Mononuclear cell (primary cell): ENCODE results near the gene BRWD1. TPM values are rescaled to one million over a fixed set of nuclear protein-coding genes. Genes with fewer than 3 reads are reported as not detected.
"Not testable (repeated sequence)": the region's sequence is repeated elsewhere in the genome, so short reads cannot be mapped to it uniquely, and the experiment has no call there.

ENCODE experiments used
- H3K27me3 ChIP-seq: 2 replicates; pipeline ENCODE4 v1.6.0; 2011; ENCODE audit warnings: low read length, control low read depth; ENCODE audit not compliant: insufficient read depth
- H3K4me1 ChIP-seq: 2 replicates; pipeline ENCODE4 v1.5.1; 2011; ENCODE audit warnings: mild to moderate bottlenecking, low read length, control low read depth; ENCODE audit not compliant: insufficient read depth
- H3K4me3 ChIP-seq: 2 replicates; pipeline ENCODE4 v1.5.1; 2011; ENCODE audit warnings: mild to moderate bottlenecking, low read length, moderate library complexity
- H3K9me3 ChIP-seq: 2 replicates; pipeline ENCODE4 v1.5.1; 2011; ENCODE audit warnings: low read depth, mild to moderate bottlenecking, control low read depth, low read length
- total RNA-seq: library from RNA; depleted of rRNA; stranded (reverse); fragments of >200 nt; gene quantifications from one replicate; pipeline ENCODE4 v1.2.3, GENCODE V29; 2012

BRWD1 gene
- total RNA-seq, 1 donor = 188 TPM

- Histone ChIP-seq H3K4me1 (no peaks in the 10 kb centered on the region), H3K9me3 (no peaks in the 10 kb centered on the region), H3K4me3 (no peak overlapping the region), H3K27me3 (no peaks in the 10 kb centered on the region)
These were observed 153.9 kb downstream of the BRWD1 start for GRCh38 chr21:39159342-39160063.

- not testable (repeated sequence) for H3K9me3 ChIP-seq, H3K27me3 ChIP-seq, H3K4me3 ChIP-seq, H3K4me1 ChIP-seq
These were observed 156.2 kb downstream of the BRWD1 start for GRCh38 chr21:39157241-39157640.

GRCh38 chr21:39156024-39156423 is 157.4 kb downstream of the BRWD1 start:
- no peaks in the 10 kb centered on the region for H3K4me1 ChIP-seq
- no peaks in the 10 kb centered on the region for H3K9me3 ChIP-seq
- no peak overlapping the region for H3K4me3 ChIP-seq
- no peaks in the 10 kb centered on the region for H3K27me3 ChIP-seq

GRCh38 chr21:39155578-39155977 is 157.9 kb downstream of the BRWD1 start:
- Histone ChIP-seq H3K27me3 (no peaks in the 10 kb centered on the region), H3K9me3 (no peaks in the 10 kb centered on the region), H3K4me1 (no peaks in the 10 kb centered on the region), H3K4me3 (no peak overlapping the region)

- Histone ChIP-seq H3K27me3 (no peaks in the 10 kb centered on the region), H3K9me3 (no peaks in the 10 kb centered on the region), H3K4me3 (no peak overlapping the region), H3K4me1 (no peaks in the 10 kb centered on the region)
These were observed 159.6 kb downstream of the BRWD1 start for GRCh38 chr21:39153842-39154241.

DNA sequence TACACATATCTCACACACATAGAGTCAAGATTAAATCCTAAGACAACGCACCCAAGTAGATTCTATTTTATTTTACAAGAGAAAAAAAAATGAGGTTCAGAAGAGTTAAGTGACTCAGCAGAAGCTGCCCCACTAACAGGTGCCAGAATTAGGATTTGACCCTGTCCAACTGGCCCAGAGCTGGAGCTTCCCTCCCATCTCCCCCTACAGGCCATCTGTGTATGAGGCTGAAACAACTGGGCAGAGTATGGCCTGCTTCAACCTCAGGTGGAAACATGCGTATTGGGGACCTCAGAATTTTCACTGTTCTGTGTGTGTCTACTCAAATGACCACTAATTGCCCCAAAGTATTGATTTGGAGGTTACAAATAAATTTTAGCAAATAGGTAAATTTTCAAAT is 160.1 kb downstream of the BRWD1 start:
- Histone ChIP-seq H3K4me1 (no peaks in the 10 kb centered on the region), H3K4me3 (no peak overlapping the region), H3K27me3 (no peaks in the 10 kb centered on the region), H3K9me3 (no peaks in the 10 kb centered on the region)

GRCh38 chr21:39152271-39152670 is 161.2 kb downstream of the BRWD1 start:
- H3K4me3 ChIP-seq = no peak overlapping the region
- H3K9me3 ChIP-seq = no peaks in the 10 kb centered on the region
- no peaks in the 10 kb centered on the region for H3K27me3 ChIP-seq
- H3K4me1 ChIP-seq = no peaks in the 10 kb centered on the region

DNA sequence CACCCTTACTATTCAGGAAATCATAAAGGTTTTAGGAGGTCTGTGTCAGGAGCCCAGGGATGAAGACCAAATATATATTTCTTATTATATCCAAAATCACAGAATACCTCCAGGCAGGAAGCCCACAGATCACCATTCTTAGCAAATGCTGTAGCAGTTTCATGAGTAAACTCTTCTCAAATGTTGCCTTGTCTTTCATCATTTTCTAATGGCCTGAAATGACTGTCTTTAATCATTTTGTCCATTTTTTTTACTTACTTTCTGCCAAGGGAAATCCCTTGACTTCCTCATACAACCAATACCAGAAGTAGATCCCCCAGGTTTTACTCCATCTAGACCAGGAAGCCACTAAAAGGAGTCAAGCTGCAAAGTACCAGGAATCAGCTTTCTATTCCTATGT is 162.6 kb downstream of the BRWD1 start:
- Histone ChIP-seq H3K27me3 (no peaks in the 10 kb centered on the region), H3K4me1 (no peaks in the 10 kb centered on the region), H3K9me3 (no peaks in the 10 kb centered on the region), H3K4me3 (no peak overlapping the region)

DNA sequence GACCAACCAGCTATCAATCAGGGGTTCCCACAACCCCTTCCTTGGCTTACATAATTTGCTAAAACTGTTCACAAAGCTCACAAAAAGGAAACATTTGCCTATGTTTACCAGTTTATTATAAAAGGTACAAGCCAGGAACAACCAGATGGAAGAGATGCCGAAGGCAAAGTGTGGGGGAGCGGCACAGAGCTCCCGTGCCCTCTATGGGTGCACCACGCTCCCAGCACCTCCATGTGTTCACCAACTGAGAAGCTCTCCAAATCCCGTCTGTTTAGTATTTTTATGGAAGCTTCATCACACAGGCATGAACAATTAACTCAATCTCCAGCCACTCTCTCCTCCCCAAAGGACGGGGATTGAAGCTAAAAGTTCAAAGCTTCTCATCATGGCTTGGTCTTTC is 163.1 kb downstream of the BRWD1 start:
- Histone ChIP-seq H3K9me3 (no peaks in the 10 kb centered on the region), H3K4me3 (no peak overlapping the region), H3K27me3 (no peaks in the 10 kb centered on the region), H3K4me1 (no peaks in the 10 kb centered on the region)

GRCh38 chr21:39149882-39150281 is 163.6 kb downstream of the BRWD1 start:
- Histone ChIP-seq H3K9me3 (no peaks in the 10 kb centered on the region), H3K4me3 (no peak overlapping the region), H3K4me1 (no peaks in the 10 kb centered on the region), H3K27me3 (no peaks in the 10 kb centered on the region)

DNA sequence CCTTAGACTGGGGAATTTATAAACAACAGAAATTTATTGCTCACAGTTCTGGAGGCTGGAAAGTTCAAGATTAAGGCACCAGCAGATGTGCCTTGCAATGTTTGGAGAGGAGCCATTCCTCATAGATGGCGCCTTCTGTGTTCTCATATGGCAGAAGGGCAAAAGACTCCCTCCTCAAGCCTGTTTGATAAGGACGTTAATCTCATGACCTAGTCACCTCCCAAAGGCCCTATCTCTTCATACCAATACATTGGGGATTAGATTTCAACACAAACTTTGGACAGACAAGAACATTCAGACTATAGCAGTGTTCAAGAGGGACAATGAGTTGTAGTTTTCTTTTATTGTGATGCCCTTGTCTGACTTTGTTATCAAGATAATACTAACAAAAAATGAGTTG is 164.5 kb downstream of the BRWD1 start:
- Histone ChIP-seq H3K4me1 (no peaks in the 10 kb centered on the region), H3K9me3 (no peaks in the 10 kb centered on the region)

GRCh38 chr21:39144191-39144590 is 169.2 kb downstream of the BRWD1 start:
- H3K9me3 ChIP-seq = no peaks in the 10 kb centered on the region
- no peaks in the 10 kb centered on the region for H3K4me1 ChIP-seq
- H3K27me3 ChIP-seq = no peaks in the 10 kb centered on the region
- H3K4me3 ChIP-seq = no peak overlapping the region

More for the DNA sequence above, 164.5 kb downstream of the BRWD1 start:
- no peaks in the 10 kb centered on the region for H3K27me3 ChIP-seq
- H3K4me3 ChIP-seq = no peak overlapping the region

DNA sequence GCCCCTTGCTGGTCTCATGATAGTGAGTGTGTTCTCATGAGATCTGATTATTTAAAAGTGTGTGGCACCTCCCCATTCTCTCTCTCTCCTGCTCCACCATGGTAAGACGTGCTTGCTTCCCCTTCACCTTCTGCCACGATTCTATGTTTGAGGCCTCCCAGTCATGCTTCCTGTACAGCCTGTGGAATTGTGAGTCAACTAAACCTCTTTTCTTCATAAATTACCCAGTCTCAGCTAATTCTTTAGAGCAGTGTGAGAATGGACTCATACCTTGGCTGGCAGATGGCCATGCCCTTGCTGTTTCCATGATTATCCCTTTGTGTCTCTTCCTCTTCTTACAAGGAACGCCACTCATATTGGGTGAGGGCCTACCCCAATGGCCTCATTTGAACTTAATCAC is 170.5 kb downstream of the BRWD1 start:
- Histone ChIP-seq H3K9me3 (no peaks in the 10 kb centered on the region), H3K4me1 (no peaks in the 10 kb centered on the region), H3K27me3 (no peaks in the 10 kb centered on the region), H3K4me3 (no peak overlapping the region)

DNA sequence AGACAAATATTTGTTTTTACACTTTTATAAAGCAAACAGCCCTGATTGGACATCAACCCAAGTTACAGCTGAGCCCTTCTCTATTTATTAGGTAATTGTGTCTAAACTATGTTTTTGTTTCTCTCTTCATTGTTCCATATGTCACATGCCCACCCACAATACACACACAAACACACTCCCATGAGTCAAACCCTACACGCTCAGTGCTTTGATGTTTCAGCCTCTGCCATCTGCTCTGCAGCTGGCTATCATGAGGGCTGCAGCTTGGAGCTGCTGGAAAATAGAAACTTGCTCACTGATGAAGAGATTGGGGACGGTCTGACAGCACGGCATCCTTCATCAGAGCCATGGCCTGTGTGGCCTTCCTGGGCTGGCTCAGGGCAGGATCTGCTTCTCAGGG is 171.9 kb downstream of the BRWD1 start:
- no peaks in the 10 kb centered on the region for H3K9me3 ChIP-seq
- H3K4me1 ChIP-seq = no peaks in the 10 kb centered on the region
- H3K4me3 ChIP-seq = no peak overlapping the region
- no peaks in the 10 kb centered on the region for H3K27me3 ChIP-seq

- no peaks in the 10 kb centered on the region for H3K4me1 ChIP-seq
- no peaks in the 10 kb centered on the region for H3K27me3 ChIP-seq
- no peak overlapping the region for H3K4me3 ChIP-seq
- H3K9me3 ChIP-seq = no peaks in the 10 kb centered on the region
These were observed 175.9 kb downstream of the BRWD1 start for GRCh38 chr21:39137248-39138178.
